OCI-LY3 (cell line): ENCODE results near the gene CLCF1.
"Not testable (repeated sequence)": the region's sequence is repeated elsewhere in the genome, so short reads cannot be mapped to it uniquely, and the experiment has no call there.

Experiments
- H2AFZ ChIP-seq: fragments of 200-600, 300-600 bp; shearing (Covaris generic); 2 replicates; pipeline ENCODE4 v1.6.0; 2014; ENCODE audit warnings: antibody characterized with exemption, low read depth, low read length
- H3K27ac ChIP-seq: fragments of 200-600, 300-600 bp; sonication (generic); 2 replicates; pipeline ENCODE4 v1.5.1; 2014; ENCODE audit warnings: mild to moderate bottlenecking, low read length, moderate library complexity, mixed read lengths
- H3K27me3 ChIP-seq: fragments of 200-600, 300-600 bp; sonication (generic); 2 replicates; pipeline ENCODE4 v1.6.1; 2014; ENCODE audit warnings: low read depth, low read length, mixed read lengths
- H3K36me3 ChIP-seq: fragments of 200-600, 300-600 bp; sonication (generic); replicated peaks from 2 replicates; pipeline ENCODE3; 2014; ENCODE audit warnings: low read depth, low read length, mixed read lengths
- H3K4me1 ChIP-seq: fragments of 300-600, 200-600 bp; sonication (generic); 2 replicates; pipeline ENCODE4 v1.6.1; 2014; ENCODE audit warnings: low read length, mixed read lengths
- H3K4me2 ChIP-seq: fragments of 200-600, 300-600 bp; sonication (generic); 2 replicates; pipeline ENCODE4 v1.6.1; 2014; ENCODE audit warnings: low read length, mixed read lengths
- H3K4me3 ChIP-seq: fragments of 300-600, 200-600 bp; sonication (generic); 2 replicates; pipeline ENCODE4 v1.5.1; 2014; ENCODE audit warnings: antibody characterized with exemption, mild to moderate bottlenecking, low read length, moderate library complexity
- H3K79me2 ChIP-seq: fragments of 300-600, 200-600 bp; shearing (Covaris generic); 2 replicates; pipeline ENCODE4 v1.6.1; 2014; ENCODE audit warnings: mild to moderate bottlenecking, low read length, mixed read lengths
- H3K9ac ChIP-seq: fragments of 300-600, 200-600 bp; shearing (Covaris generic); 2 replicates; pipeline ENCODE4 v1.6.0; 2014; ENCODE audit warnings: mild to moderate bottlenecking, low read length, moderate library complexity
- H3K9me3 ChIP-seq: fragments of 200-600, 300-600 bp; shearing (Covaris generic); 2 replicates; pipeline ENCODE4 v1.6.1; 2014; ENCODE audit warnings: low read length, mixed read lengths; ENCODE audit not compliant: insufficient read depth
- H4K20me1 ChIP-seq: fragments of 200-600, 300-600 bp; sonication (generic); 2 replicates; pipeline ENCODE4 v1.6.1; 2016; ENCODE audit warnings: low read length, mixed read lengths; ENCODE audit not compliant: insufficient read depth
- EZH2phosphoT487 ChIP-seq: fragments of 200-600 bp; shearing (Covaris generic); IDR thresholded peaks from 2 replicates; pipeline ENCODE4 v1.6.1; 2018; ENCODE audit warnings: antibody characterized with exemption, mixed run types, low read depth
- TF ChIP-seq, protein P1 (sequence below): fragments of 200-600, 300-600 bp; sonication (generic); IDR thresholded peaks from 2 replicates; pipeline ENCODE4 v1.5.1; 2014; ENCODE audit warnings: antibody characterized with exemption, low read length, low read depth

The CLCF1 gene

DNA sequence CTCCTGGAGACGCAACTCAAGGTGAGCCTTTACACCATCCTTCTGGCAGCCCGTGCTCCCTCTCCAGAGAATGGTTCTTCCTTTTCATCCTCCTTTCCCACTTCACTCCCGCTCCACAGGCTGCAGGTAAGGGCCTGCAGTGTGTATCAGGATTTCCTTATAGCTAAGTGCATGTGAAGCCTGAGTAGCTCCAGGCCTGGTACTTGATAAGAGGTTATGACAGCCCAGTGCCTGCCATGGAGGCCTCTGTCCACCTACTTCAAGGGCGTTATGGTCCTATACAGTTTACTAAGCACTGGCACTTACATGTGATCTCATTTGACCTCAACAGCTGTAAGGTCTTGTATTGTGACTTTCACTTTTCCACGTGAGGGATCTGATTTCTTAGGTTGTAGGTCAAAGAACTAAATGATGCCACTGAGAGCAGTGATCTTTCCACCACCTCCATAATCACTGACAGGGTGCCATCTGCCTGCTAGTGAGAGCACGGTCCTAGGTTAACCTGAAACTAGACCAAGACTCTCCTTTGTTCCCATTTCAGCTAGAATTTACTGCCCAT lies 52.0 kb downstream of the CLCF1 start:
- no peak for TF ChIP-seq EZH2phosphoT487
- TF ChIP-seq, protein P1, sequence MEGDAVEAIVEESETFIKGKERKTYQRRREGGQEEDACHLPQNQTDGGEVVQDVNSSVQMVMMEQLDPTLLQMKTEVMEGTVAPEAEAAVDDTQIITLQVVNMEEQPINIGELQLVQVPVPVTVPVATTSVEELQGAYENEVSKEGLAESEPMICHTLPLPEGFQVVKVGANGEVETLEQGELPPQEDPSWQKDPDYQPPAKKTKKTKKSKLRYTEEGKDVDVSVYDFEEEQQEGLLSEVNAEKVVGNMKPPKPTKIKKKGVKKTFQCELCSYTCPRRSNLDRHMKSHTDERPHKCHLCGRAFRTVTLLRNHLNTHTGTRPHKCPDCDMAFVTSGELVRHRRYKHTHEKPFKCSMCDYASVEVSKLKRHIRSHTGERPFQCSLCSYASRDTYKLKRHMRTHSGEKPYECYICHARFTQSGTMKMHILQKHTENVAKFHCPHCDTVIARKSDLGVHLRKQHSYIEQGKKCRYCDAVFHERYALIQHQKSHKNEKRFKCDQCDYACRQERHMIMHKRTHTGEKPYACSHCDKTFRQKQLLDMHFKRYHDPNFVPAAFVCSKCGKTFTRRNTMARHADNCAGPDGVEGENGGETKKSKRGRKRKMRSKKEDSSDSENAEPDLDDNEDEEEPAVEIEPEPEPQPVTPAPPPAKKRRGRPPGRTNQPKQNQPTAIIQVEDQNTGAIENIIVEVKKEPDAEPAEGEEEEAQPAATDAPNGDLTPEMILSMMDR, result 0 out of 2 replicates have a peak, but pooled peaks have one; percentile 5
- no peaks in the 10 kb centered on the region for H3K27me3 ChIP-seq
- no peak overlapping the region for H2AFZ ChIP-seq
- no peaks in the 10 kb centered on the region for H3K36me3 ChIP-seq
- no peaks in the 10 kb centered on the region for H4K20me1 ChIP-seq
- H3K9me3 ChIP-seq, result no peaks in the 10 kb centered on the region
- H3K27ac ChIP-seq, result no peak overlapping the region
- peaks cover 6% of the 10 kb centered on the region for H3K4me1 ChIP-seq
- no peak overlapping the region for H3K4me2 ChIP-seq
- H3K79me2 ChIP-seq, result no peaks in the 10 kb centered on the region
- no peak overlapping the region for H3K4me3 ChIP-seq
- H3K9ac ChIP-seq, result no peak overlapping the region

DNA sequence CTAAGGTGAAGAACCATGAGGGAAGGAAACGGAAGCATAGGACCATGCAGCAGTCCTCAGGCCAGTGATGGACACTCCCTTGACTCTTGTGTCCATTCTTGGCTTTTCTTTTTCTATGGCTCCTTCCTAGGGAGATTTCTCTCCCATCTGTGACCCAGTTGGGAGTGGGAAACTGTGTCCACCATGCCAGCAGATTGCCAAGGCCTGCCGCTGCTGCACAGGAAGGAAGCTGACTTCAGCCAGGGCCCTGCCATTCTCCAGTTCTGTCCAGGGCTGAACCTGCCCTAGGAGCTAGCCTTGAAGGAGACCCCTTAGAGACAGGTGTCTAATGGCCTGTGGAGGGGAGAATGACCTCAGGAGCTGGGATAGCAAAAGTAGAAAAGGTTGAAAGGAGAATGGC lies 52.7 kb downstream of the CLCF1 start:
- H3K79me2 ChIP-seq, result no peaks in the 10 kb centered on the region
- no peak for TF ChIP-seq EZH2phosphoT487
- TF ChIP-seq, protein P1, result no peak
- H3K27me3 ChIP-seq, result no peaks in the 10 kb centered on the region
- H3K4me1 ChIP-seq, result peaks cover 8% of the 10 kb centered on the region
- H3K9me3 ChIP-seq, result no peaks in the 10 kb centered on the region
- H3K36me3 ChIP-seq, result no peaks in the 10 kb centered on the region
- H3K4me3 ChIP-seq, result no peak overlapping the region
- no peak overlapping the region for H3K27ac ChIP-seq
- no peak overlapping the region for H2AFZ ChIP-seq
- H3K4me2 ChIP-seq, result no peak overlapping the region
- no peak overlapping the region for H3K9ac ChIP-seq
- H4K20me1 ChIP-seq, result no peaks in the 10 kb centered on the region

DNA sequence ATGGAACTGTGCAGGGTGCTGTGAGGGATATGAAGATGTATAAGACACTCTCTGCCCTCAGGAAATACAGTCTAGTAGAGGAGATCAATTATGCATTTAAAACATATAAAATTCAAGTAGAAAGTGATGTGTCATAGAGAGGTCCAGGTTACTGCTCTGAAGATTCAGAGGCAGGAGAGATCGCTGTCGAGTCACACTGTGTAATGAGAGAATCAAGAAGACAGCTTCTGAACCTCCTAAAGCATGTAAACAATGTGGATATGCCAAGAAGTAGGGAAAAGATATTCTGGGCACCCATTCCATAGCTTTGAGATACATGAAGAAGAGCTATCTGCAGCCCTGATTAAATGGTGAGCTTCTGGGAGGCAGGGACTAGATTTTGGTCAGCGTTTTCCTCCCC lies 53.4 kb downstream of the CLCF1 start:
- Histone ChIP-seq H3K79me2 (no peaks in the 10 kb centered on the region), H3K27ac (no peak overlapping the region), H3K4me1 (peaks cover 8% of the 10 kb centered on the region), H3K9me3 (no peaks in the 10 kb centered on the region), H3K4me2 (no peak overlapping the region), H3K9ac (no peak overlapping the region), H3K36me3 (no peaks in the 10 kb centered on the region), H2AFZ (no peak overlapping the region), H3K4me3 (no peak overlapping the region), H3K27me3 (no peaks in the 10 kb centered on the region), H4K20me1 (no peaks in the 10 kb centered on the region)
- TF ChIP-seq, protein P1, result no peak
- TF ChIP-seq EZH2phosphoT487, result no peak

DNA sequence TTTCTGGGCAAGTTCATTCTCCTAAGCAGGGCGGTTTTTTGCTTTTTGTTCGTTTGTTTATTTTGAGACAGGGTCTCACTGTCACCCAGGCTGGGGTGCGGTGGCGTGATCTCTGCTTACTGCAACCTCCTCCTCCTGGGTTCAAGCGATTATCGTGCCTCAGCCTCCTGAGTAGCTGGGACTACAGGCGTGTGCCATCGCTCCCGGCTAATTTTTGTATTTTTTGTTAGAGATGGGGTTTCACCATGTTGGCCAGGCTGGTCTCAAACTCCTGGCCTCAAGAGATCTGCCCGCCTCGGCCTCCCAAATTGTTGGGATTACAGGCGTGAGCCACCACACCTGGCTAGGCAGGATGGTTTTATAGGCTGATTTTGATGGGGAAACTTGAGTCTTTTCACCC lies 54.5 kb downstream of the CLCF1 start:
- H3K79me2 ChIP-seq, H3K36me3 ChIP-seq, H3K27ac ChIP-seq, H4K20me1 ChIP-seq, H3K27me3 ChIP-seq, H3K4me1 ChIP-seq, H3K9me3 ChIP-seq, H2AFZ ChIP-seq, H3K9ac ChIP-seq: not testable (repeated sequence)
- Histone ChIP-seq H3K4me3 (peak overlapping the region; percentile 78), H3K4me2 (peak overlapping the region; percentile 81)
